HG02852 (cell line): ENCODE measurements around the gene ZNF407.
A peak's percentile ranks its signal among the peaks of the same experiment; 100 is the strongest.

Experiments used
- ATAC-seq: cut with Tn5 transposase; IDR thresholded peaks from one replicate; pipeline ENCODE4 v1.9.1; 2021; ENCODE audit warnings: mild to moderate bottlenecking, moderate library complexity; ENCODE audit not compliant: unreplicated experiment

ZNF407 gene

GRCh38 chr18:74715865-74716712 is 118.4 kb downstream of the ZNF407 start:
- ATAC-seq: no peak

DNA sequence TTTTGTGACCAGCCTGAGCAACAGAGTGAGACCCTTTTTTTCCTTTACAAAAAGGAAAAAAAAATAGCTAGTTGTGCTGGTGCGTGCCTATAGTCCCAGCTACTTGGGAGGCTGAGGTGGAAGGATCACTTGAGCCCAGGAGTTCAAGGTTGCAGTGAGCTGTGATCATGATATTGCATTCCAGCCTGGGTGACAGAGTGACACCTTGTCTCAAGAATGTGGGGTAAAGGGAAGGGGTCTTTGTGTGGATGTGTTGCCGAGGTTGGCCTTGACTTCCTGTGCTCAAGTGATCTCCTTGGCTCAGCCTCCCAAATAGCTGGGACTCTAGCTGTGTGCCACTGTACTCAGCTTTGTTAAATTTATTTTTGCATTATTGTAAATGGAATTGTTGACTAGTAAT is 120.6 kb downstream of the ZNF407 start:
- ATAC-seq: no peak

- ATAC-seq: no peak
These were observed 124.6 kb downstream of the ZNF407 start for GRCh38 chr18:74722237-74722636.

DNA sequence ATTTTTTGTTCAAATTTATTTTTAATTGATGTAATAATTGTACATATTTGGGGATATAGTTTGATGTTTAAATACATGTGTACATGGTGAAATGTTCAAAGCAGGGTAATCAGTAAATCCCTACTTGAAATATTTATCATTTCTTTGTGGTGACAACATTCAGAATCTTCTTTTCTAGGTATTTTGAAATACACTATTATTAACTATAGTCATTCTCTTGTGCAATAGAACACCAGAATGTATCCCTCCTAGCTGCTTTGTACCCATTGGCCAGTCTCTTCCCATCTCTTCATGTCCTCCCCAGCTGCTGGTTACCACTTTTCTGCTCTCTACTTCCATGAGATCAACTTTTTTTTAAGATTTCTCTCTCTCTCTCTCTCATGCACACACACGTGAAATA is 126.5 kb downstream of the ZNF407 start:
- no peak for ATAC-seq

DNA sequence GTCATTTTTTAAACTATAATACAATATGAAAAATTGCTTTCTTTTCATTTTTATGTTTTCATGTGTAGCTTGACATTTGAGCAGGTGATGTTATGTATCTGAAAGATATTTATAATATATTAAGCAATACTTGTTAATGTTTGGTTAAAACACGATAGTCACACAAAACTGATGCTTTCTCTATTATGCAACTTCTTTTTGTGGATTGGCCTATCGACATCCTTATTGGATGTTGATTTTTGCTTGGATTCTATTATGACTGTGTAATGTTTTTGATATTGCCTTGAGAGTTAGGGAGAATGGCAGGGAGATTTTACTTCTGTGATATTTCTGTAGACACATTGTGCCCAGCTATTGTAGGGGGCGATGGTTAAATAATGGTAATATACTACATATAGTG is 128.0 kb downstream of the ZNF407 start:
- no peak for ATAC-seq

- ATAC-seq: no peak
These were observed 130.9 kb downstream of the ZNF407 start for GRCh38 chr18:74728586-74728985.

DNA sequence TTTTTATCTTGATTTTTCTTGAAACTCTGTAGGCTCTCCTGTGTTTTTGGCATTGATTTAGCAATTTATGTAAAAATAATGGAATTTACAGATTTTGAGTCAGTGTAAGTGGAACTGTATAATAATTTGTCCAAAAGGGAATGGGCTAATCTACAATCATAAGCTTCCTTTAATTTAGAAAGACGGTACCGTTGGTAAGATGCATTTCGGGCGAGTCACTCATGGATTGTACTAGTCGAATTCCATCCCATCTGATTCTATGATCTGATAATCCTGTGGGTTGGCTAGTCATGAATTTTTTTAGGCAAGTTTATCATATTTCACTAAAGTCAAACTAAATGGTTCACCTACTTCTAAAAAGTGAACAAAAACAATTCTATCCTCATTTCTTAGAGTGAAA is 133.4 kb downstream of the ZNF407 start:
- ATAC-seq: no peak

DNA sequence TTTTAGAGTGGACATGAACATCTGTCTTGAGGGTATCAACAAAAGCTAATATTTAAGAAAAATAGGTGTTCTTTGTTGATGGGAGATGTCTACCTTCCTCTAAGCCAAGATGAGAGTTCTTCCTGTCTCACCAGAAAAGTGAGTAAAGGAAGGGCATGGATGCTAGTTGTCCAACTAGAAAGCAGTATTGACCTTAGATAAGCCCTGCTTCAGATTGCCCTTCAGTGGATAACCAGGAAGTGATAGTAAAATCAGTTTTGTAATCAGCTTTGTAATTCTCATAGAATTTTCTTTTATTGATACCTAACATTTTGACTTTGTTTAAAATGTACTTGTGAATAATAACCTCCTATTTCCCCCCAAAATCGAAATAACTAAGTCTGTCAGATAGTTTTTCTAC is 134.7 kb downstream of the ZNF407 start:
- no peak for ATAC-seq

DNA sequence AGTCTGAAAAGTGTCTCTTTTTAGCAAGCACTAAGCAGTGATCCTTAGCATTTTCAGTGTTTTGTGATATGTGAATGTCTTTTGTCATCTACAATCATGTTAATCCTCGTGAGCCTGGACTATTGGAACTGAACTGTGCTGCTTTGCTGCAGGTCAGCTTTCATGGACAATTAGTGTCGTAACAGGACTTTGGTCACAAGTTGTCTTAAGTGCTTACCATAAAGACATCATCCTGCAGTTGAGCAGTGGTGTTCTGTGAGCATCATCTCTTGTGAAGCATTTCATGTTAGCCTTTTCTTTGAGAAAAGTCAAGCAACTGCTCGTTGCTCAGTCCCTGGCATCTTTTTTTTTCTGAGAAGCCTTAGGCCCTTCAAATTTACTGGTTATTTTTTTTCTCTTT is 135.9 kb downstream of the ZNF407 start:
- no peak for ATAC-seq

GRCh38 chr18:74734013-74734444 is 136.4 kb downstream of the ZNF407 start:
- ATAC-seq: no peak

GRCh38 chr18:74739926-74740325 is 142.3 kb downstream of the ZNF407 start:
- no peak for ATAC-seq

- ATAC-seq: no peak
These were observed 145.0 kb downstream of the ZNF407 start for GRCh38 chr18:74742573-74743243.

DNA sequence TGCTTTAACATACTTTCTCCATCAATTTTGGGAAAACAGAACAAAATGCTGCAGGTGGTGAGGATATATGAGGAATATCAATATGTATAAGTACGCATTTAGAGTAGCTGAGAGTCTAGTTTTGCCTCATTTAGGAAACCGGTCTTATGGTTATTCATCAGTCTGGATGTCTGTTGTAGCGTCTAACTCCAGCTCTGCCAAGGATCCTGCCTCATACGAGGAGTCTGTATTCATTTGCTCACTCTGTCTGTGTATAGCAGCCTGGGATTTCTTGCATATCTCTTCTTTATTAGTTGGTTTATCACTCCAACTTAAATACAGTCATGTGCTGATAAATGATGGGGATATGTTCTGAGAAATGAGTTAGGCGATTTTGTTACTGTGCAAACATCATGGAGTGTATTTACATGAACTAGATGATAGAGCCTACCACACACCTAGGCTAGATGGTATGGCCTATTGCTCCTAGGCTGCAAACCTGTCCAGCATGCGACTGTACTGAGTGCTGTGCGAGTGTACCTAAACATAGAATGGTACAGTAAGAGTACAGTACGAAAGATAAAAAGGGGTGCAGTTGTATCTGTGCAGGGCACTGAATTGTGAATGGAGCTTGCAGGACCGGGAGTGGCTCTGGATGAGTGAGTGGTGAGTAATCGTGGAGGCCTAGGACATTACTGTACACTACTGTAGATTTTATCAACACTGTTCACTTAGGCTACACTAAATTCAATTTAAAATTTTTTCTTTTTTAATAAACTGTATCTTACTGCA is 148.1 kb downstream of the ZNF407 start:
- ATAC-seq: no peak

DNA sequence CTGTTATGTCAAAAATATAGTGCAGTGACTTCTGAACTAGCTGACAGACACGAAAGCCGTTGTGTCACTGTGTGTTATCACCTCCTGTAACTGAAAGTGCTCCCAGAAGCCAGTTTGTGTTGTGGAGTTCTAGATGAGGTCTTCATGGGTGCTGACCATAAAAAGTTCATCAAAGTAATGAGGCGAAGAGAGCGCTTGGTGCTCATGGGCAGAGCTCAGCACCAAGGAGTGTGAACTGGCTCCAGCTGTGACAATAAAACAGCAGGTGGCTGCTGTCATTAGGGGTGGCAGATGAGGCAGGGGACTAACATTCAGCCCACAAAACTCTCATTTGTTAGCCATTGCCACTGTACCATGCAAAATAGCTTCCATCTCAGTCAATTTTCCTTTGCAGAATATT is 151.1 kb downstream of the ZNF407 start:
- no peak for ATAC-seq

DNA sequence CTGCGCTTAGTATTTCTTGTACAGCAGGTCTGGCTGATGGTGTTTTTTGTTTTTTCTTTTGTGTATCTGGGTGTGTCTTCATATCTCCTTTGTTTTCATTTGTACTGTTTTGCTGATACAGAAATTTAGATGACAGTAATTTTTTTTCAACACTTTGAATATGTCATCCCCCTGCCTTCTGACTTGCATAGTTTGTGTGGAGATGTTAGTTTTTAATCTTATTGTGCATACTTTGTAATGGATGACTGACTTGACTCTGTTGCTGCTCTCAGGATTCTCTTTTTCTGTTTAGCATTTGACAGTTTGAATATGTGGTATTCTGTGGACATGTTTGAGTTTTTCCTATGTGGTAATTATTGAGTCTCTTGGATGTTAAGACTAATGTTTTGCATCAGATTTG is 161.3 kb downstream of the ZNF407 start:
- no peak for ATAC-seq

DNA sequence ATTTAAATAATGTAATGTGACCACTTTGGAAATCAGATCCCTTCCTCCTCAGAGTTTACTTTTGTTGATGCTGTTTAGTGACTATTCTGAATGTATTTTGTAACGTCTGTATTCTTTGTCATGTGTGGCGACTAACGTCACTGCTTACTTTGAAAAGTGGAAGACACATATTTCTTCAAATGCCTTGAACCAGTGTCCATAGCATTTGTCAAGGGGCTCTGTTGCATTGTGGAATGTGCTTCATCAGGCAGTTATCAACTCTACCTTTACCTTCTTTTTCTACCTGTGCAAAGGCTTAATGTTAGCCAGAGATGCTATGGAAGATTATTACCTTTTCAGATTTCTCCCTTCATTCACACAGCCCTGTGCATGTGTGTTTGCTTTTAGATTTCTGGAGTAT is 162.4 kb downstream of the ZNF407 start:
- ATAC-seq: no peak

- no peak for ATAC-seq
These were observed 162.8 kb downstream of the ZNF407 start for GRCh38 chr18:74760436-74760835.

- ATAC-seq: no peak
These were observed 168.6 kb downstream of the ZNF407 start for GRCh38 chr18:74766251-74766650.

DNA sequence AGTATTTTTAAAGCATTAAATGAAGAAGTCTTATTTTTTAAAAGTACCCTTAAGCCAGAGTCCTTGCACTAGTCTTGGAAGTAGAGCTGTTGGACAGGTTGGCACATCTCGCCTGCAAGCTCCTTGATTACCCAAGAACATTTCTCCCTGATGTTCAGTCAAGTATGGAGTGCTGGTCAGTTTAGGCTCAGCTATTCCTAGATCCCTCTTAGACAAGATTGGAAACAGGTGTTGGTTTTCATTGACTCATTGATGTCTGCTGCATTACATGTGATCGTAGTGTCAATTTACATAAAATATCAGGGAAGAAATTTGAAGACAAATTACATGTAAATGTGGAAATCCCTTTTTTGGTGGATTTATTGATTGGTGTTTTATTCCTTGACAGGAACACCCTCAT is 170.4 kb downstream of the ZNF407 start:
- no peak for ATAC-seq

- peak; percentile 86 for ATAC-seq
These were observed 175.5 kb downstream of the ZNF407 start for GRCh38 chr18:74773171-74773624.

GRCh38 chr18:74774486-74774885 is 176.8 kb downstream of the ZNF407 start:
- no peak for ATAC-seq

GRCh38 chr18:74775239-74775638 is 177.6 kb downstream of the ZNF407 start:
- ATAC-seq: no peak
